Femur (tissue), 1 donor: ENCODE results near the gene ADAM12.
"Not testable (repeated sequence)": the region's sequence is repeated elsewhere in the genome, so short reads cannot be mapped to it uniquely, and the experiment has no call there.

Experiments
- DNase-seq: peaks from one replicate; pipeline ENCODE4 v3.0.0-alpha.2; 2017

The ADAM12 gene

DNA sequence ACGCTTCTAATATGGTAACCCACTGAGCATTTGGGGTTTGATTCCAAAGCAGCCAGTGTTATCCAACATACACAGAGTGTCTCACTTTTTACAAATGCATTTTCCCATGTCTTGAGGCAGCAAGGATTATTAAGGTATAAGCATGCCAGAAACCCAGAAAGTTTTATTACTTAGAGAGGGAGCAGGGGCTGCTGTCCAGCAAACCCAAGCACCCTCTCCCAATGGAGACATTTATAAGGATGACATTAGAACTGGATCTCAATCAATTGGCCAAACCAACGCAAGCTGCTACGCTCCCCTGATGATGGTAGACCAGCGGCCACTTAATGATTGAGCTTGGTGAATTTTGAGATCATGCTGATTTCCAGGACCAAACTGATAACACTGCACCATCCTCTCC is 315.7 kb downstream of the ADAM12 start:
- DNase-seq: no peak

DNA sequence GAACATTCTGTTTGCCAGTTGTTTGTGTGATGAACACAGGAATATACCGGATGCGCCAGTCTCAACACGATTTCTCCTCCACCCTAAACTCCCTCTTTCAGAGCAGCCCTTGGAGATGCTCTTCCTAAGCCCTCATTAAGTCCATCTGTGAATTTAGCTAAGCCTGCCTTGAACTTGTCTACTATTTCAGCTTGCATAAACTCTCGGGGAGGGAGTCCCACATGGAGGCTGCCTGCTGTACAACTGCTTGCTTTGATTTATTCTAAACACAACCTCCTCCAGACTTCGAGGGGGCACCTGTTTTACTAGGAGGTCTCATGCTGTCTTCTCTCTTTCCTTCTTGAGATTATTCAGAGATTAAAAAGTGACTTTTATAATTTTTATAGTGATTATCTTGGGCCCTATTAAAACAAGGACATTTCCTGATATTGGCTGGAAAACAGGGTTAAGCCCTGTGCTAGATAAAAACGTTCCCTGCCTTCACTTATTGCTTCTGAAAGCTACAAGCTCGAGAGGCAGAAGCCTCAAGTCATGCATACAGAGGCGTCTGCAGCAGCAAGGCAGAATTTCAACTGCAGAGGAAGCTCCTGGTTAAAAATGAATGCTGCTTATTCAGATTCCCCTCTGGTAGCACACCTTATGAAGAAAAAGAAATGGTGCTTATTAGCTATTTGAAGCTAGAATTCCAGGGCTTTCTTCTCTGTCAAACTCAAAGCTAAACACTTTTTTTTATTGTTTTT is 317.6 kb downstream of the ADAM12 start:
- DNase-seq: no peak

DNA sequence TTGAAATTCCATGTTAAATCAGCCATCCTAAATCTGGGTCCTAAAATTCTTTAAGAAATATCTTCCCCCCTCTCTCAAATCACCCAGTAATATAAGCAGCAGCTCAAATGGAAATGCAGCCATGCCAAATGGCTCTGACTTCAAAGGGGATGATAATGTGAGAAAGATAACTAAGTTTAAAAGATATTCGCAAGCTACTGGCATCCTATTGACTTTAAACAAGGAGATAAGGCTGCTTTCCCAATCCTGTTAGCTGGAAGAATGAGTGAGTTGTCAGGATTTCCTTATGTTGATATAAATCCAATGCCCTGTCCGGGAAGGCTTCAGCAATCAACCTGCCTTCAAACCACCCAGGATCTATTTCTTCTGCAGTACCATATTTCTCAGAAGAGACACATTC is 320.0 kb downstream of the ADAM12 start:
- no peak for DNase-seq

DNA sequence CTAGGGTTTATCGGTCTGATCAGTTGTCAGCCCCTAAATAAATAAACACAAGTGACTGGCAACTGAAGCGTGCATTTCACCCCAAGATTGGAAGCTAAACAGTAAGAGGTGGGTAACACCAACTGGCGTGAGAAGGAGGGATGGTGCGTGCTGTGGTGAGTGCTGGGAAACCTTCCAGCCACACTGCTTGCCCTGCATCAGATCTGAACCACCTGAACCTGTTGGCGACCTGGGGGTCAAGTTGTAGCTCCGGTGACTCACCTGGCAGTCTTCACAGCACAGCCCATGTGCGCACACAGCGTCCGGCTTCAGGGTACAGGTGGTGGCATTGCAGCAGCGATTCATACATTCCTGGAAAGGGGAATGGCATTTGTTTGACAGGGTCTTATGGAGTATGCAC is 321.8 kb downstream of the ADAM12 start:
- DNase-seq: no peak

DNA sequence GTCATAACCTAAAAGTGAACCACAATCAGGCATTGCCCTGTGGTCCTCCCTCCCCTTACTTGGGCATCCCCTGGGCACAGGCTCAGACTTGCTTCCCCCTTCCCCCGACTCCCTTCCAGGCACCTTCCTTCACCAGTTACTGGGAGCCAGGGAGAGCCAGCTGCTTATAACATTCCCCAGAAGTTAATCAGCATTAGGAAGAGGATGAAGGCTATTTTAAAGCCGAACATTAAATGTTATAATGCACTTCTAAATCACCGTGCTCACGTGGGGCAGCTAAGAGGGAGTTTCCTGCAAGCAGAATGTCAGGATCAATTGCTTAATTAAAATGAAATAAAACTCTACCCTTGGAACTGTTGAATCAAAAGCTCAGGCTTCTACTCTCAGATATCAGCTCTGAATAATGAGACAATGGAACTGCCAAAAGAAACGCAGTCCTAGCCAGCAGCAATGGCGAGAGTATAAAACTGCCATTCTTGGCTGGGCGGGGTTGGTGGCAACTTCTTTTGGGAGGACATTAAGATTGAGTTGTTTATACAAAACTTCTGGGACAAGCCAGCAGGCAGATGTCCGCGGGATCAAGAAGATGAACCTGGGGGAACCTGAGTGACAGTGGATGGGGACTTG is 322.4 kb downstream of the ADAM12 start:
- no peak for DNase-seq

DNA sequence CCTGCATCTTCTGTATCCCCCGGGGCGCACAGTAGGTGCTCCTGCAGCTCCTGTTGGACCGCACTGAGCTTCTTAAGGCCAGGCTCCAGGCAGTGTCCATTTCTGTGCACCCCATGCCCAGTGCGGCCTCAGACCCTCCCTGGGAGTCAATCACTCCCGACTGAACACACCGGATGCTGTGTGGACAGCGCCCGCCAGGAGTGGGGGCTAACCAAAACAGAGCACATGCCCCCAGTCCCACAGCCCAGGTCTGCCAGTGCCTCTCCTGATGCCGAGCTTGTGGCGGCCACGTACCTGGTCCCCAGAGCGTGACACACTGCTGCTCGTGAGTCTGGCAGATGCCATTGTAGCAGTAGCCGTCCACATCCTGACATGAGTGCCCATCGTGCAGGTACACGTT is 323.8 kb downstream of the ADAM12 start:
- DNase-seq: no peak

DNA sequence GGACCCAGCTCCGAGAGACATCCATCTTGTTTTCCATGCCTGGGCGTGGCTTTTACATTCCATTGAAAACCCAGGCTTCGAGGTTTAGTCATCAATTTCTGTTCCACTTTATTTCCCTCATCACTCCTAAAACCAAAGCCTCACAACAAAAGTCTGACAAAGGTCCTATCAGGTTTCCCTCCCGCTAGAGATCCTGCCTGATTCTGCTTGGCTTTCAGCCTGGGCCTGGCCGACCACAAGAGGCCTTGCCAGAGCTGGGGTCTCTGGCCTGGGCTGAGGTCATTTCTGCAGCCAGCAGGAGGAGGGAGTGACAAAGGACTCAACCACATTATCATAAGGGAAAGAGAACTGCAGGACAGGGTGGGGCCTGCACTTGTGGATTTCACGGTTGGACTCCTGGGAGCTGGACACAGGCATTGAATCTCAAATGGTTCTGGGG is 324.9 kb downstream of the ADAM12 start:
- peak; percentile 73 for DNase-seq

DNA sequence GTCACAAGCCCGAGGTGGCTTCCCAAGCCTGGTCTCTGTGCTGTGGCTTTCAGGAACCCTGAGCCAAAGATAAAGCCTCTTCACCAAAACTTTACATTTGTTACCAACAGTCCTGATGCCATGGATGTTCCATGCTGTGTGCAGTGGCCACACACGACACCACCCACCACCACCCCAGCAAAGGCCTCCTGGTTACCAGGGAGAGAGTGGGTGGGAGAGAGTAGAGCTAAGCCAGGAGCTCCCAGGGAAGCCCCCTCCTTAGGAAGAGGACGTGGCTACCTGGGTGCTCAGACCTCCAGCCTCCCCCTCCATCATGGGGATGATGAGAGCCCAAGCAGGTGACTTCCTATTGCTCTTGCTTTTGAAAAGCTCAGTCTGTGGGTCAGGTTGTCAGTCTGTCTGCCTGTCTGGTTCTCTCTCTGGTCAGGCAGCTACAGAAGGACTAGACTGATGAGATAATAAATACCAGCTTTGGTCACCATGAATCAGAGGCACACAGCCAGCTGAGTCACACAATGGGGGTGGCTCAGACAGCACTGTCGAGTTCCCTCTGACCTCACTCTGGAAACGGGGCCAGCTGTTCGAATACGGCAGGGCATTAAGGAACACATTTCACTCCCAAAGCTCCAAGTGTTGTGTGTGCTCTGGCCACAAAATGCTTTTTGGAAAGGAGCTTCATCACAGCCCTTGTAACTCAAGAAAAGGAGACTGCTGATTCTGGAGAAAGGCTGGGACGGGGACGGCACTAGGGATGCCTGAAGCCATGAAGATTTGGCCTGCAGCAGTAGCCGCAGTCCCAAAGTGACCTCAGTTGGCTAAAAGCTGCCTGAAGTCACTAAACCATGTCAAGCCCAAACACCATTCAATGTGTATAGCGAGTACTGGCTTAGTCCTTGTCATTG is 325.9 kb downstream of the ADAM12 start:
- peak; percentile 92 for DNase-seq

DNA sequence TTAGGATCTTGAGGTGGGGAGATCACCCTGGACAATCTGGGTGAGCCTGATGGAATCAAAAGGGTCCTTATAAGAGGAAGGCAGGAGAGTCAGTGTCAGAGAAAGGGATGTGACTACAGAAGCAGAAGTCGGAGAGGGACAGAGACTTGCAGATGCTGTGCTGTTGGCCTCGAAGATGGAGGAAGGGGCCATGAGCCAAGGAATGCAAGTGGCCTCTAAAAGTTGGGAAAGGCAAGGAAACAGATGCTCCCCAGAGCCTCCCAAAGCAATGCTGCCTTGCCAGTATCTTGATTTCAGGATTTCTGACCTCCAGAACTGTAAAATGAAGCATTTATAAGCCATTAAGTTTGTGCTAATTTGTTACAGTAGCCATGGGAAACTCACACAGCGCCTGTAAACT is 326.8 kb downstream of the ADAM12 start:
- no peak for DNase-seq

DNA sequence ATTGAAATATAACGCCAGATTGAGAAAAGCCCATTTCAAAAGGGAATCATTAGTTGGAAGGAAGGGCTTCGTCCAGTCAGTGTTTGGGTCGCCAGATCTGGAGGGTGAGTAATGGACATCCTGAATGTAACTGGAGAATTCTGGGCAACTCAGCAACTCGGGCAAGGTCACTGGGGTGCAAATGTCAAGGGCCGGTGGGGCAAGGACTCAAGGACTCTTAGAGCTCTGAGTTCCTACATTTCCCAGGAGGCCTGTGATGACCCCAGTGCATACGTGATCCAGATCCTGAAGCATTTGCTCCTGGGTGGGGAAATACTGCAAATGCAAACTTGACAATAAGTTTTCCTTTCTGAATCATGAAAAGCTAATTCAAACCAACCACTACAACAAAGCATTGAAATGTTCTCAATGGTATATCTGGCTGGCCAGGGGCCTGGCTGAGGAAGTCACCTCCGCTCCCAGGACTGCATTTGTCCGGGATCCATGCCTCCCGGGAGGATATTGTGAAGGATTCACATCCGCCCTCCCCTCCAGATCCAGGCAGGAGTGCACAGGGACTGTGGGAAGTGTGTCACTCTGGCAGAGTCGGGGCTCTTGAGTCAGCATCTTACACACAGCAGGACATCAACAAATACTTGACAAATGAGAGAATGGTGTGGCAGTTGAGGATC is 327.9 kb downstream of the ADAM12 start:
- peak; percentile 58 for DNase-seq

DNA sequence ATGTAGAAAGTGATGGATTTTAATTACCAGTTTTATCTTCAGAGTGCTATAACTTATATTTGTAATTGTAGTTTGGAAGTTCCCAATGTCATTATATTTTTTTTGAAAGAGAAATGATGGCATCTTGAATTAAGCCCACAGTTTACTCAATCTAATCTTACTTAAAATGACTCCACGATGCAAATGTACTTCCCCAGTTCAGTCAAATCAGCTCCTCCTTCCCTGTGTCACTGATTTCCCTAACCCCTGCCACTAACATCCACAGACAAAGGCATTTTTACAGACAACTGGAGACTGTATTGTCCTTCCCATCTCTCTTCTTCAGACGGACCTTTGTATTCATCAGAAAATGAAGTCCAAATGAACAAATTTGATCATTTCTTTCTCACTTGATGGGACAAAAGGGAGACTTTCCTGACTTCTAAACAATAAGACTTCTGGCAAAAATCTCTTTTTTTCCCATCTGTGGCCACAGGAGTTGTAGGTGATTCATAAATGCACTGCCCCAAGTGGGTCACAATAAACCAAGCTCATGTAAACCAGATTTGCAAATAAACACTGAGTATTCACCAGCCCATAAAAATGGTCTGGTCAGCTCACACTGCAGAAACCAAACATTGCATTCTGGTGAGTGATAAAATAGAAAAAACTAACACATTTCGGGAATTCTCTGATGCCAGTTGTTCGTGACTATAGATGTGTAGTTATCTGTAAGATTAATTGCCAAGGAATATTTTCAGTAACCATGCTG is 329.0 kb downstream of the ADAM12 start:
- DNase-seq: no peak

DNA sequence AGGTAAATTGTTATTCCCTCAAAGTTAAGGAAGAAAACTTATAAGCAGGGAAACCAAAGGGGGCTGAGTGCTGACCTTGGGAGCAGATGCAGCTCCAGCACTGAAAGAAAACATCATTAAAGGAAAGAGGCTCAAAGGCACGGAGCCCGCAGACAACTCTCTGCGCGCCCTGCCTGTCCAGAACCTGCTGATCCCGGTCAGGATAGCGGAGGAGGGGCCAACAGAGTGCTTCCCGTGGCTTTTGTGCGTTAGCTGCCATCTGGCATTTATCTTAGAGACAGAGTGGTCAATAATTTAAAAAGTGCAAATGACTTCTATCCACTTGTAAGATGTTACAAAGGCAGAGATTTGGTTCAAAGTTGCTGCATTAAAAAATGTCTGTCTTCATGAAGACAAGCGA is 329.8 kb downstream of the ADAM12 start:
- DNase-seq: no peak

DNA sequence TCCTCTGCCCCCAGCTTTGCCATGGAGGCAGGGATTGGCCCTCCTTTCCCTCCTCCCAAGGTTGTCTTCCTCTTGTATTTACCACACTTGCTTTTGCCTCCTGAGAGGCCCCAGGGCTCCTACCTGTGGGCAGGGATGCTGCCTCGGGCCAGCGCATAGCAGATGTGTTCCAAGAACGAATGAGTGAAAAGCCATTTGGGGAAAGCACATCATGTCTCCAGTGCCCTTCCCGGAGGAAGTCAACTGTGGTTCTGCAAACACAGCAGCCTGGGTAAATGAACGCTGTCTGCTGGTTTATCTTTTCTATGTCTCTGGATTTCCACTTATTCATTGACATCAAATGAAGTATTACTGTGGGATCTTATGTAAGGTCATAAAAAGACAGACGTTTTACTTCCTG is 330.2 kb downstream of the ADAM12 start:
- no peak for DNase-seq

DNA sequence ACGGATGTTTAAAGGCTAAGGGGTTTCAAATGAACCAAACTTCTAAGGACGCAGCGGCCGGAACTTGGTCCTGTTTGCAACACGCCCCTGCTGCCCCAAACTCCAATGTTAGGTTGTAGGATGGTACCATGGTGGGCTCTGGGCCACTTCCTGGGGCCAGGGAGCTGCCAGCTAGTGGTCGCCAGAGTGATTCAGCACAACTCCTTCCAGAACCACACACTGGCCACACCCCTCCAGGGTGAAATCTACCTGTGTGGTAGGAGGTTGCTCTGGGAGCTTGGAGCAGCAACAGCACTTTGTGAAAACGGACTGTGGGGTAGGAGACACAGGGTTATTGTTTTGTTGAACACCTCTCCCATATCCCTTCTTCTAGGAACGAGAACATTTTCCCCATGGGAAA is 330.8 kb downstream of the ADAM12 start:
- DNase-seq: no peak

DNA sequence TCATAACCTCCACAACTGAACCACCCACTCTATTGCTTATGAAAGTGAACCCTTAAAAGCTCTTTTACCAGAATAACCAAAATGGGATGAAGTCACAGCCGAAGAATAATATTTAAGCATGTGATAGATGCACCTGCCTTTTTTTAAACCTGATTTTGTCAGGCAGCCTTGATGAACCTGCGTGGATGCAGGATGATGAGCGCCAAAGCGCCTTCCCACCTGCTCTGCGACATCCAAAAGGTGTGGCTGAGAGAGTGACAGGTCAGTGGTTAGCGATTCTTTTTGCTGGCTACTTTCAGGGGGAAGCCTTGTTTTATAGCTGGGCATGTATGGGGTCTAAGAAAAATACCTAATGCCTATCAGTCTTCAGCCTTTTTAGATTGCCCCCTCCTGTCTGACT is 334.1 kb downstream of the ADAM12 start:
- no peak for DNase-seq

DNA sequence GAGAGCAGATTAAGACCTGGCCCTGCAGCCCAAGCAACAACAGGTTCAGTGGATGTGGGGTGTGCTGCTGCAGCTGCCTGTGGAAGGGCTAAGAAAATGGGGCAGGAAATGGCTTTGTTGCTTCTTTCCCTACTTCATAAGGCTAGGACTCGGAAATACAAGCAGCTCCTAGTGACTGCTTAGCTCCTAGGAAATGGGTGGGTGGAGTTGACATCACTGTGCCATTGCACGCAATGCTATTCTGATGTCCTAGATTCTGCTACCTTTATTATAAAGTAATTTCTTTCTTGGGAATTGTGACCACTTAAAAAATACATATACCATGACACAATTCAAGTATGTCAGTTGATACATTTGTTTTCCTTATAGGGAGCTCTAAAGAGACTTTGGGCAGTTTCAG is 336.1 kb downstream of the ADAM12 start:
- DNase-seq: no peak

DNA sequence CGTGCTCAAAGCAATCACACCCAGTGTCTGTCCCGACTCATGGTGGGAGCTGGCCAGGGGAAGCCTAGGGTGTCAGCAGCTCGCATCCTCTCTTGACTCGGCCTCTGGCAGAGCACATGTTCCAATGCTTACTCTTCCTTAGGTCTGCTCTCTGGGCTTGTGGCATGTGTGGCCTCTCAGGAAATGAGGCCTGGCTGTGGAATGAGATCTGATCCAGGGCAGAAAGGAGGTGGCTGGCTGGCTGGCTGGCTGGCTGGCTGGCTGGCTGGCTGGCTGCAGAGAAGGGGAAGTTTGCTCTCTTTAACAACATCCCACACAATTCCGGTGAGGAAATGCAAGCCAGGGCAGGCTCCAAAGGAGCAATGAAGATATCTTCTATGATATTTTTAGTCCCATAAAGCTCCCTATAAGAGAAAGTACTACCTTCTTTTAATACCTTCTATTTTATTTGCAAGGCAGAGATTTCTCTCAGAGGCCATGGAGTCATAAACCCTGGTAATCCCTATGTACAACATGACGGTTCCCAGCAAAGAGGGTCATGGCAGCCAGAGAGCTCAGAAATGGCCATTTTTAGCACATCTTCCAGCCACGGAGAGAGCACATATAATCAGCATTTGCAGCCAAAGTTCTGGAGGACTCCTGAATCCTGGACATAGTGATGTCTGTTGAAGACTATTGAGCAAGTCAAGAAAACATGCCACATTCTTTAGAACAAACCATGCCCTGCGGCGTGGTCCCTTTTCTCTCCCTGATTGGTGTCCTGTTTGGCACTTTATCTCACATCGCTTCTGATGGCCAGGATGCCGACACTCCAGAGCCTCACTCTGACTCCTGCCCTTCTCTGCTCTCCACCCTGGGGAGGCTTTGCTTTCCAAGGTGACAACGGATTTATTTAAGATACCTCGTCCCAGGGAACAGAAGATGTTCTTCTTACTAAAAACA is 338.2 kb downstream of the ADAM12 start:
- DNase-seq: peak; percentile 67

DNA sequence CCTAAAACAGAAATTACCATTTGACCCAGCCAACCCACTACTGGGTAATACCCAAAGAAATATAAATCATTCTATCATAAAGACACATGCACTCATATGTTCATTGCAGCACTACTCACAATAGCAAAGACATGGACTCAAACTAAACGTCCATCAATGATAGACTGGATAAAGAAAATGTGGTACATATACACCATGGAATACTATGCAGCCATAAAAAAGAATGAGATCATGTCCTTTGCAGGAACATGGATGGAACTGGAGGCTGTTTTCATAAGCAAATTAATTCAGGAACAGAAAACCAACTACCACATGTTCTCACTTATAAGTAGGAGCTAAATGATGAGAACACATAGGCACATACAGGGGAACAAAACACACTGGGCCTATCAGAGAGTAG is 340.5 kb downstream of the ADAM12 start:
- not testable (repeated sequence) for DNase-seq

DNA sequence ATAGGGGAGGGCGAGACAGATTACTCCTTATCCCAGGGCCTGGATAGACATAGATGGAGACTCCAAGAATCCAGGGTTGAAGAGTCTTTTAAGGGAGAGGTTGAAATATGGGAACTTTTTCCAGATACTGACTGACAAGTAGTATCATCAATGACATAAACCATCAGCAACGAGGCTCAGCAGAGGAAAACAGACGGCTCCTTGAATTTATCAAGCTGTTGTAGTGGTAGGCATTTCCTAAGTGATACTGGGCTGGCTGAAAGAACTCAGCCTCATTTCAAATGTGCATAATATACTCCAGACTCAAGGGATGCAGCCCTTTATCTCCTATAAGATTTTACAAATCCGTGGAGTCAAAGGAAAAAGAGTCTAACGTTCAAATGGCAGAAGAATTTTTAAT is 341.4 kb downstream of the ADAM12 start:
- no peak for DNase-seq

DNA sequence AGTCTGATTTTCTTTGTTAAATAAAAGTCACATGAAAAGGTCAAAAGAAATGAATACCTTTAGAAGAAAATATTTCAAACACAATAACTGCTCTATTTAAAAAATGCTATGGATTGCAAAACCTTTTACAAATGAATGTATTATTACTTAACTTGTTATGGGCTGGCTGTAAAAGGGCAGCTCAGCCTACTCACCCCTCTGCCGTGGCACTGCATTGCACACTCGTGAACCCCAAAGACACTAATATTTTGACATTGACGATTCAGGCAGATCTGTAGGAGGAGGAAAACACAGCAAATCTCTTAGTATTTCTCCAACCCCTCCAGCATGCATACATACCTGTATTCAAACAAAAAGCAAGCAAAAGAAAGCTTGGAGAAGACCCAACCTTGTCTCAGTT is 342.4 kb downstream of the ADAM12 start:
- DNase-seq: no peak

DNA sequence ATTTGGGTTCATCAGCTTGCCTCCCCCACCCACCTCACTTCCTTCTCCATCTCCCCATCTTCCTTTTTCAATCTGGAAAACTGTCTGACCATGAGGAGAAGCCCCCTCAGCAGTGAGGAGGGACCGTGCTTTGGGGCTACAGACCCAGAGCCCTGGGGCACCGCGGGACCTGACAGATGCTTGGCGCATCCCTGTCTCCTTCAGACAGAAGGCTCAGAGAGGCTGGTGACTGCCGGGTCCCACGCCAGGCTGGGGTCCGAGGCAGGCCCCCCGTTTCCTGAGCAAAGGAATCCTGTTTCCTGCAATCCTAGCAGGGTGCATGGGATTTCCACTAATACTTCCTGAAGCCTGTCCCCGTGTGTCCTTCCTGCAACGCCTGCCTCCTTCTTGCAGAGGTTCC is 344.9 kb downstream of the ADAM12 start:
- no peak for DNase-seq
